ENCODE results near the gene EVA1A.

- TF ChIP-seq CTCF (conservative IDR thresholded peaks at IDR 0.05 in 1 of 2, IDR thresholded peaks at IDR 0.05 in 1 of 2; ENCODE audit: low read depth in 1 of 2, low read length in 2 of 2) (no peak), EZH2 (IDR thresholded peaks at IDR 0.05; ENCODE audit: low read length, missing control alignments) (no peak)
Measured at GRCh38 chr2:75494137-75494769, 66.5 kb downstream of the EVA1A start.

Data from fibroblast of lung (primary cell).